ENCODE measurements around the gene KIAA1217.

Gene KIAA1217

DNA sequence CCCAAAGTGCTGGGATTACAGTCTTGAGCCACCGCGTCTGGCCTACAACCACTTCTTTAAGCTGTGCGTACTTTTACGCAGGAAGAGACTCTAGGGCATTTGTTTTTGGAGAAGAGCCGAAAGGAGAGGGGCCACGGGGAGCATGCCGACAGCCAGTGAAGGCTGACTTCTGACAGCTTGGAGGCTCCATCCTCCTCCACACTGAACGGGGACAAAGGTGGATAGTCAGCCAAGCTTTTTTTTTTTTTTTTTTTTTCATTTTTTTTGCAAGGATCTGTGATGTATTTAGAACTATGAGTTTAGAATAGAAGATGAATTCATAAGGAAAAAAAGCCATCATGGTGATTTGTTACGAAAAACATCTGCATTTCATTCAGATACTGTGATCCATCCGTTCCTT lies 293.1 kb downstream of the KIAA1217 start:
- DNase-seq (ENCODE audit: low read depth) = no peak

DNA sequence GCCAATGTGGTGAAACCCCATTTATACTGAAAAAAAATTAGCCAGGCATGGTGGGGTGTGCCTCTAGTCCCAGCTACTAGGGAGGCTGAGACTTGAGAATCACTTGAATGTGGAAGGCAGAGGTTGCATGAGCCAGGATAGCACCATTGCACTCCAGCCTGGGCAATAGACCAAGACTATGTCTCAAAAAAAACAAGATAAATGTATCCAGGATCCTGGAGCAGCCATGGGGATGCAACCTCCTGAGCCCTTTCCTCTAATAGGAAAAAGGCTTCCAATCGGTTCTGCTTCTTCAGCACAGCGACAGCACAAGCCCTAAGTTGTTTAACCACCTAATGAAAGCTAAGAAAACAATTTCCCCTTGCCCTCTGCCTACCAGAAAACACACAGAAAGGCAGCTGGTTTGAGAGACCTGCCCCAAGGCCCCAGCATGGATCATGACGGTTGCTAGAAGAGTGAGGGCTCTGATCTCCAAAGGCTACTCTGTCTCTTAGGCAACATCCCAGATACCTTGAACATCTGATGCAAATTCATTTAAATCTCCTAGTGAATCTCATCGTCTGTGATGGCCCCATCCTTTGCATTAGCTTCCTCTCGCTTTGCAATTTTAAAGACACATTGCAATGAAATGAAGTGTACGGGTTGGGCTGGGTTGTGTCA lies 294.0 kb downstream of the KIAA1217 start:
- DNase-seq (ENCODE audit: low read depth) = no peak

DNA sequence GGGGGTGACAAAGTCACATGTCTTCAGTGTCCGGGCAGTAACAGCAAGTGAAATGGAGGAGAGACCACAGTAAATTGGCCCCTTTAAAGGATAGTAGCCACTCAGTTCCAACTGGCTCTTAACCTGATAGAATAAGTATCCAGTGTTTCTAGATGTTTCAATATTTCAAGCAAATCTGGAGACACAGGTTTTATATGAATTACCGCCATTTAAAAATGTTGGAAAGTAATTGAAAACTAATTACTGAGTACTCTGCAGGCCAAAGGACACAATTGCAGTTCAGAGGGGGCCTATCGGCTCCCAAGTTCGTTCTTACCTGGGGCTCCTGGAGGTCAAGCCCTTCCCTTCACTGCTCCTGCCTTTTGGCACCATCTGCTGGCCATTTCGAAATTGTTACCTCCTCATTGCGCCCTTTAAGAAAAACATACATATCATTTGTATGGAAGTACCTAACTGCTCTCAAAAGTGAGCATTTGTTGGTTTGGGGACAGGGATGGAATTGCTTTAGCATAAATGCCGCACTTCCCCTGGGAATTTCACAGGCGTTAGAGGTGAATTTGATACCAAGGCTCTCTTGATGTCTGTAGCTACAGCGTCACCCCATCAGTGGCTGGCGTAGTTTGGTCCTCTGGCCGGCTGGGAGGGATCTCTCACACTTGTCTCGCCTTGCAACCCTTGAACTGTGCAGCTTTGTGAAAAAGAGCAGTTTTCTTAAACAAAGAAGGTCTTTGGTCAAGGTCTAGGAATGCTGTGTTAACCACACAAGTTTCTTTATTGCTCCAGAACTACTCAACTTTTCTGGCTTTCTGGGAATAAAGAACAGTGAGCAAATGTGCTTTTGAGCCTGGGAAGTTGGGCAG lies 294.8 kb downstream of the KIAA1217 start:
- peak; percentile 24 for DNase-seq (ENCODE audit: low read depth)

- DNase-seq (ENCODE audit: low read depth) = no peak
Measured at GRCh38 chr10:24505759-24506158, 296.8 kb downstream of the KIAA1217 start.

DNA sequence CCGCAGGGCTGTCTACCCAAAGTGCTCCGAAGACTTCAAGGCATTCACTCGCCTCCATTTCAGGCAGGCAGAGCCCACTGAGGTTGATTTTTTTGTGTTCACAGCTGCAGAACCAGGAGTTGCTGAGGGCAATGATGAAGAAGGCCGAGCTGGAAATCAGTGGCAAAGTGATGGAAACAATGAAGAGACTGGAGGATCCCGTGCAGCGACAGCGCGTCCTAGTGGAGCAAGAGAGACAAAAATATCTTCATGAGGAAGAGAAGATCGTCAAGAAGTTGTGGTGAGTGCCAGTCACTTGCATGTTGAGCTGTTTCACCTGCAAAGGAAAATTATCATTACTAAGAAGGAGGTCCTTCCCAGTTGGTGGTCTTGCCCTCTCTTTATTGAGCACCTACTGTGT lies 304.2 kb downstream of the KIAA1217 start:
- peak; percentile 14 for DNase-seq (ENCODE audit: low read depth)

DNA sequence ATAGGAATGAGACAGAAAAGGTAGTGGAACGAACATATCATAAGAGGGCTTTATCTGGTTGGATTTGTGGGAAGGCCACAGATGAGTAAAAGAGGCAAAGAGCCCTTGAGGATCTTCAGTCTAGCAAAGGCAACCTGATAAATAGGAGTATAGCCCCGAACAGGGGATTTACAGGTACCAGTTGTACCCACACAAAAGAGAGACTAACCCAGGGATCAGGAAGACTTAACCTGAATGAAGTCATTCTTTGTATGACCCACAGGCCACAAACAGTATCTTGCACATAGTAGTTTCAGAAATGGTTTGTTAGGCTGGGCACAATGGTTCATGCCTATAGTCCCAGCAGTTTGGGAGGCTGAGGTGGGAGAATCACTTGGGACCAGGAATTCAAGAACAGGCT lies 306.5 kb downstream of the KIAA1217 start:
- no peak for DNase-seq (ENCODE audit: low read depth)

GRCh38 chr10:24518411-24518810 lies 309.5 kb downstream of the KIAA1217 start:
- no peak for DNase-seq (ENCODE audit: low read depth)

DNA sequence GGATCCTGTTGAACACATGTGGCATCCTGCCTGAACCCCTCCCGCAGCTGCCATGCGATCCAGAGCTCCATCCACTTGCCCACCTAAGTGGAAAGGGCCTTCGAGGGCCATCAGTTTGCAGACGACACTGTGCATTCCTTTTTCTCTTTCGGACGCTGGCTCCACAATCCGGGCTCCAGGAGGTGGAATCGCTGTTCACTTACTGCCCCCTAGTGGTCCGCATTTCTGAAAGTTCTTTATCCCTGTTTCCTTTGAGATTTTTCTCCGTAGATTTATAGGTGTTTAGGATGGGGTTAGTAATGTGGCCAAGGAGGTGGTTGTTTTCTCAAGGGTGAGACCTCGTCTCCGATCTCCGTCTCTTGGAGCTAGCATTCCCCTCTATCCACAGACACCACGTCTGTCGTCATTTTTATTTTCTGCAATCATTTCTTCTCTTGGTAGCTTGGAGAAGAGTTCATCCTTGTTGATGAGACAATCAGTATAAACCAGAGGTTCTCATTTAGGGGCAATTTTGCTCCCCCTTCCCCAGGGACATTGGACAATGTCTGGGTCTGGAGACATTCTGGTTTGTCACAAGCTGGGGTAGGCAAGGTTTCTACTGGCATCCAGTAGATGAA lies 310.2 kb downstream of the KIAA1217 start:
- peak; percentile 38 for DNase-seq (ENCODE audit: low read depth)

DNA sequence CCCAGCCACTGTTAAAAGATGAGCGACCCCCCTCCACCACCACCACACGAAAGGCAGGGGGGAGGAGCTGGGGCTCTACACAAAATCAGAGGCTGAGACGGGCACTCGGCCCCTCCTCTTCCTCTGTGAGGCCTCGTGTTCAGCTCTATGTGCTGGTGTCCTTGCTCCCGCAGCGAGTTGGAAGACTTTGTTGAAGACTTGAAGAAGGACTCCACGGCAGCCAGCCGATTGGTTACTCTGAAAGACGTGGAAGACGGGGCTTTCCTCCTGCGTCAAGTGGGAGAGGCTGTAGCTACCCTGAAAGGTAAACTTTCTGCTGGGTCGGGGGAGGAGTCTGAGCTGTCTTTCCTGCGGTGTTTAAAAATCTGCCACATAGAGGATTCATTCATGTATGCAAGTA lies 311.0 kb downstream of the KIAA1217 start:
- no peak for DNase-seq (ENCODE audit: low read depth)

DNA sequence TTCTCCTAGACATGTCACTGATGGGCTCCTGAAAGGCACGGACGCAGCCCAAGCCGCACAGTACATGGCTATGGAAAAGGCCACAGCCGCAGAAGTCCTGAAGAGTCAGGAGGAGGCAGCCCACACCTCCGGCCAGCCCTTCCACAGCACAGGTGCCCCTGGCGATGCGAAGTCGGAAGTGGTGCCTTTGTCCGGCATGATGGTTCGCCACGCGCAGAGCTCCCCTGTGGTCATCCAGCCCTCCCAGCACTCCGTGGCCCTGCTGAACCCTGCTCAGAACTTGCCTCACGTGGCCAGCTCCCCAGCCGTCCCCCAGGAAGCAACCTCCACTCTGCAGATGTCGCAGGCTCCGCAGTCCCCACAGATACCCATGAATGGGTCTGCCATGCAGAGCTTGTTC lies 315.4 kb downstream of the KIAA1217 start:
- DNase-seq (ENCODE audit: low read depth) = no peak

DNA sequence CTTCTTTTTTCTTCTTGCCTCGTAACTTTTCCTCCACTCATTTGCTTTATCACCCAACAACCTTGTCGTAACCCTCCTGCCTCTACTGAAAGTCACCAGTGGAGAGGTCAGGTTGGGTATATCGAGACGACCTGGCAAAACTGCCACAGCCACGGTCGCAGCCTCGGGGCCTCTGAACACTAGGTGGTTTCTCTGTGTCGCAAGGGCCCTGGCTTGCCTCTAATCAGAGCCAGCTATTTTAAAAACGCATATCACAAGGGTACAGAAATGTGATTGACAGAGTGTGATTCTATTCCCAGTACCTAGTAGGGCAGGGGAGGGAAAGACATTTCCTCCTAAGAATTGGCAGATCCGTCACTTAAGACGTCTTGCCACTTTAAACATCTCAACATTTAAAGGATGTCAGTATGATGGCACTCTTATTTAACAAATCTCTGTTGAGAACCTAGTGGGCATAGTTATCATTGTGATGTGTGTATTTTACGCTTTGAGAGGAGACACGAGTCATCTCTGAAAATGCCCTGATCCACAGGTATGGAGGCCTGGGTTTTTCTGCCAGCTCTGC lies 317.2 kb downstream of the KIAA1217 start:
- DNase-seq (ENCODE audit: low read depth) = no peak

- no peak for DNase-seq (ENCODE audit: low read depth)
Measured at GRCh38 chr10:24528946-24529345, 320.0 kb downstream of the KIAA1217 start.

- DNase-seq (ENCODE audit: low read depth) = no peak
Measured at GRCh38 chr10:24531439-24531838, 322.5 kb downstream of the KIAA1217 start.

DNA sequence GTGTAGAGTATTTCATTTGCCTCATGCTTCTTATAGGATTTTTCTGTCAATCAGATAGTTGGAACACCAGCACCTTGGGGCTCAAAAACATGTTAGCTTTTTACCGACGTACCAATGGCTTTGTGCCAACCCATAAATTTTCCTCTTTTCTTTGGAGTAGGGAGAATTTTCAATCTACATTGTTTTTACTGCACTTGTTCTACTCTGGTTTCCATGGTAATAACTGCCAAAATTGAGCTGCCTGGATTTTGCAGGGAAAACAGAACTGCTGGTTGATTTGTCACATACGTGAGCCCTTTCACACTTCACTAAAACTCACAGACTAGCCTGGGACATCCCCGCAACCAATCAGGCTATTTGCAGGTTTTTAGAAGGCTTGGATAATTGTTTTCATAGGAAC lies 325.0 kb downstream of the KIAA1217 start:
- DNase-seq (ENCODE audit: low read depth) = no peak

GRCh38 chr10:24536636-24537035 lies 327.7 kb downstream of the KIAA1217 start:
- no peak for DNase-seq (ENCODE audit: low read depth)

- no peak for DNase-seq (ENCODE audit: low read depth)
Measured at GRCh38 chr10:24541239-24541753, 332.4 kb downstream of the KIAA1217 start.

- no peak for DNase-seq (ENCODE audit: low read depth)
Measured at GRCh38 chr10:24542314-24543270, 333.7 kb downstream of the KIAA1217 start.

- DNase-seq (ENCODE audit: low read depth) = no peak
Measured at GRCh38 chr10:24544776-24545175, 335.8 kb downstream of the KIAA1217 start.

- DNase-seq (ENCODE audit: low read depth) = no peak
Measured at GRCh38 chr10:24545585-24545984, 336.6 kb downstream of the KIAA1217 start.

GRCh38 chr10:24550680-24551079 lies 341.7 kb downstream of the KIAA1217 start:
- no peak for DNase-seq (ENCODE audit: low read depth)

GRCh38 chr10:24551161-24551560 lies 342.2 kb downstream of the KIAA1217 start:
- no peak for DNase-seq (ENCODE audit: low read depth)
